HCT116 (cell line): ENCODE results near the gene HRC. TPM values are rescaled to one million over a fixed set of nuclear protein-coding genes. Genes with fewer than 3 reads are reported as not detected.

ENCODE experiments used
- ATAC-seq: fragments of 200-7000 bp; cut with Tn5 transposase; 2 replicates; pipeline ENCODE4 v1.9.1; 2020; ENCODE audit warnings: mild to moderate bottlenecking, moderate library complexity
- BruUV-seq: library from RNA; stranded (reverse); fragments of 400-500 nt; replicated peaks from 2 replicates; lab custom pipeline; 2021; lab: Mats Ljungman, UMichigan
- CTCF ChIA-PET: fragments of 300-600 bp; sonication (Branson Sonifier 250); formaldehyde crosslinking; loops from one replicate; lab custom pipeline; 2021; ENCODE audit warnings: antibody characterized with exemption; lab: Charles Lee
- POLR2A ChIA-PET: fragments of 300-600, 350-600 bp; sonication (Branson Sonifier 250); formaldehyde crosslinking; loops from one replicate; lab custom pipeline; 2021; ENCODE audit warnings: antibody characterized with exemption; lab: Charles Lee
- RAD21 ChIA-PET, 2 experiments: fragments of 300-600 bp; sonication (Branson Sonifier 250); formaldehyde crosslinking; loops; one replicate each; lab custom pipeline; 2023; ENCODE audit warnings: low total read pairs in 2 of 2; ENCODE audit not compliant: uncharacterized antibody in 2 of 2, unreplicated experiment in 2 of 2, low non-redundant PET in 1 of 2; lab: Charles Lee
- DNase-seq: peaks from one replicate; pipeline ENCODE4 v3.0.0-alpha.2; 2010; ENCODE audit warnings: low read depth, low spot score
- H2AFZ ChIP-seq: fragments of 200-600 bp; shearing (Covaris generic), sonication (generic); 2 replicates; pipeline ENCODE4 v1.6.1; 2017; ENCODE audit warnings: low read depth, mixed run types, mixed read lengths, antibody characterized with exemption, low read length; ENCODE audit not compliant: poor library complexity, severe bottlenecking
- H3K27ac ChIP-seq: 2 replicates; pipeline ENCODE4 v1.5.1; 2012; ENCODE audit warnings: low read depth, low read length
- H3K27me3 ChIP-seq: fragments of 200-600 bp; sonication (generic); 2 replicates; pipeline ENCODE4 v1.6.1; 2016; ENCODE audit warnings: mixed run types, low read length, mixed read lengths; ENCODE audit not compliant: insufficient read depth
- H3K36me3 ChIP-seq, 2 experiments: fragments of 200-500 bp in 1 of 2; fragments of 200-600 bp in 1 of 2; sonication (Bioruptor generic) in 1 of 2; sonication (generic) in 1 of 2; 2 replicates each; pipeline versions ENCODE4 v1.5.1 to v1.6.1; 2014 to 2016; ENCODE audit warnings: low read length in 2 of 2, inconsistent platforms in 1 of 2, mixed read lengths in 1 of 2, mixed run types in 1 of 2; ENCODE audit not compliant: insufficient read depth in 2 of 2, control insufficient read depth in 1 of 2
- H3K4me1 ChIP-seq, 2 experiments: fragments of 200-600 bp in 1 of 2; sonication (generic) in 1 of 2; 2 replicates each; pipeline versions ENCODE4 v1.5.1 to v1.6.1; 2012 to 2017; ENCODE audit warnings: low read length in 2 of 2, inconsistent platforms in 1 of 2, mild to moderate bottlenecking in 1 of 2, mixed read lengths in 1 of 2, mixed run types in 1 of 2, moderate library complexity in 1 of 2; ENCODE audit not compliant: insufficient read depth in 2 of 2, control insufficient read depth in 1 of 2
- H3K4me2 ChIP-seq: fragments of 200-600 bp; sonication (generic); 2 replicates; pipeline ENCODE4 v1.6.1; 2017; ENCODE audit warnings: mixed run types, low read length, mixed read lengths
- H3K4me3 ChIP-seq, 2 experiments: fragments of 200-600 bp in 1 of 2; sonication (generic) in 1 of 2; replicated peaks in 1 of 2; 2 replicates each; pipeline ENCODE4 v1.5.1; 2011 to 2016; ENCODE audit warnings: low read length in 2 of 2, control low read depth in 1 of 2, low read depth in 1 of 2, mild to moderate bottlenecking in 1 of 2, mixed read lengths in 1 of 2, mixed run types in 1 of 2
- H3K79me2 ChIP-seq: fragments of 200-600 bp; sonication (generic); 2 replicates; pipeline ENCODE4 v1.6.1; 2017; ENCODE audit warnings: mild to moderate bottlenecking, mixed run types, low read length, moderate library complexity, mixed read lengths; ENCODE audit not compliant: insufficient read depth
- H3K9ac ChIP-seq: fragments of 200-600 bp; sonication (generic); 2 replicates; pipeline ENCODE4 v1.6.1; 2016; ENCODE audit warnings: low read length, mixed read lengths
- H3K9me2 ChIP-seq: fragments of 200-600 bp; sonication (generic), shearing (Covaris generic); 2 replicates; pipeline ENCODE4 v1.6.1; 2017; ENCODE audit warnings: mixed run types, mild to moderate bottlenecking, moderate library complexity; ENCODE audit not compliant: insufficient read depth
- H3K9me3 ChIP-seq, 2 experiments: fragments of 200-500 bp in 1 of 2; fragments of 200-600 bp in 1 of 2; sonication (Bioruptor generic) in 1 of 2; sonication (generic) in 1 of 2; 2 replicates each; pipeline ENCODE4 v1.6.1; 2014 to 2017; ENCODE audit warnings: low read length in 2 of 2, mixed read lengths in 2 of 2, inconsistent platforms in 1 of 2, low read depth in 1 of 2, mild to moderate bottlenecking in 1 of 2, mixed run types in 1 of 2, moderate library complexity in 1 of 2; ENCODE audit not compliant: control insufficient read depth in 1 of 2, insufficient read depth in 1 of 2
- H4K20me1 ChIP-seq: fragments of 200-600 bp; sonication (generic), shearing (Covaris generic); 2 replicates; pipeline ENCODE4 v1.6.1; 2017; ENCODE audit warnings: mixed run types, mild to moderate bottlenecking, moderate library complexity; ENCODE audit not compliant: insufficient read depth
- CBX3 ChIP-seq: IDR thresholded peaks from 2 replicates; pipeline ENCODE4 v1.6.1; 2012; ENCODE audit warnings: low read depth
- EGR1 ChIP-seq: IDR thresholded peaks from 2 replicates; pipeline ENCODE4 v1.6.1; 2012; ENCODE audit warnings: low read depth
- ELF1 ChIP-seq: IDR thresholded peaks from 2 replicates; pipeline ENCODE4 v1.6.1; 2012; ENCODE audit warnings: low read depth, borderline replicate concordance
- FOSL1 ChIP-seq: IDR thresholded peaks from 2 replicates; pipeline ENCODE4 v1.6.1; 2012; ENCODE audit warnings: low read depth
- JUND ChIP-seq: IDR thresholded peaks from 2 replicates; pipeline ENCODE4 v1.6.1; 2012
- MAX ChIP-seq: IDR thresholded peaks from 2 replicates; pipeline ENCODE4 v1.6.1; 2012
- POLR2AphosphoS5 ChIP-seq: IDR thresholded peaks from 2 replicates; pipeline ENCODE4 v1.6.1; 2011; ENCODE audit warnings: mild to moderate bottlenecking, low read depth, low read length, moderate library complexity
- SIN3A ChIP-seq: IDR thresholded peaks from 2 replicates; pipeline ENCODE4 v1.6.1; 2012; ENCODE audit warnings: low read depth
- TCF7L2 ChIP-seq: IDR thresholded peaks from 2 replicates; pipeline ENCODE4 v1.7.0; 2011; ENCODE audit warnings: borderline replicate concordance, inconsistent platforms; ENCODE audit not compliant: insufficient read depth, insufficient read length; ENCODE audit errors: extremely low read depth
- ZFX ChIP-seq: fragments of 450-650 bp; IDR thresholded peaks from 2 replicates; pipeline ENCODE4 v1.6.1; 2017
- ZNF274 ChIP-seq: fragments of 200-500 bp; sonication (Bioruptor generic); IDR thresholded peaks from 2 replicates; pipeline ENCODE4 v1.6.1; 2014; ENCODE audit warnings: mild to moderate bottlenecking, low read depth, low read length, inconsistent platforms
- intact Hi-C: fragments of 100-400 bp; cut with micrococcal nuclease; formaldehyde crosslinking; loops from 2 replicates; pipeline ENCODE4 v1.10.0; 2022
- total RNA-seq: library from RNA; stranded (reverse); gene quantifications from one replicate; pipeline ENCODE4 v1.2.1, GENCODE V29; 2021; ENCODE audit not compliant: unreplicated experiment
- TF ChIP-seq, protein P1 (sequence below): IDR thresholded peaks from 2 replicates; pipeline ENCODE4 v1.6.1; 2012

The HRC gene
- total RNA-seq, 1 experiment from 2014 or later: not detected

DNA sequence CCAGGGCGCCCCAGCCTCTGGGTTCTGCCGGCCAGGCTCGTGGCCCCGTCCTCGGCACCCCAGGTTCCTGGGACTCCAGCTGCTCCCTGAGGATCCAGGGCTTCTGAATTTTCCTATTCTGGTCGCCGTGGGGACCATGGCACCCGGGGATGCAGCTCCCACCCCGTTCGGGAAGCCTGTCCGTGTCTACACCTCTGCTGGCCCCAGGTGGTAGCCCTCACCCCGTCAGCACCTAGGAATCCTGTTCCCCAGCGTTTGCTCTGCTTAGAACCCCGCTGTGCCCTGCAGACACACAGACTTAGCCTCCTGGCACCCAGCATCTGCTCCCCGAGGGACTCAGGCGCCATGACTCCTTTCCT lies 34.9 kb downstream of the HRC start:
- H3K36me3 ChIP-seq: no peaks in the 10 kb centered on the region
- peak overlapping the region; percentile 63; the same call in 1 of the 2 replicates for H3K9ac ChIP-seq
- peak overlapping the region; percentile 59 to 66; a peak in 3 of 4 replicates for H3K4me3 ChIP-seq
- ATAC-seq: no peak
- peak overlapping the region; percentile 99 for H3K4me2 ChIP-seq
- RAD21 ChIA-PET: no interaction called here
- peaks cover 13 to 27% of the 10 kb centered on the region in 2 experiments for H3K4me1 ChIP-seq
- H3K9me2 ChIP-seq: no peaks in the 10 kb centered on the region
- no peaks in the 10 kb centered on the region for H3K79me2 ChIP-seq
- H3K27me3 ChIP-seq: no peaks in the 10 kb centered on the region
- CTCF ChIA-PET: interaction anchor here (0.8 kb wide), 1 partner anchor 14 kb away, joined by 3 read pairs; no protein-coding TSS in a partner anchor
- H2AFZ ChIP-seq: no peak overlapping the region
- H3K9me3 ChIP-seq: no peaks in the 10 kb centered on the region
- no peak overlapping the region for H3K27ac ChIP-seq
- intact Hi-C loops: no loop called here
- TF ChIP-seq ELF1: no peak
- TF ChIP-seq ZNF274: no peak
- TF ChIP-seq, protein P1, sequence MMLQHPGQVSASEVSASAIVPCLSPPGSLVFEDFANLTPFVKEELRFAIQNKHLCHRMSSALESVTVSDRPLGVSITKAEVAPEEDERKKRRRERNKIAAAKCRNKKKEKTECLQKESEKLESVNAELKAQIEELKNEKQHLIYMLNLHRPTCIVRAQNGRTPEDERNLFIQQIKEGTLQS: no peak
- TF ChIP-seq FOSL1: no peak
- no peak for TF ChIP-seq JUND
- TF ChIP-seq ZFX: no peak
- TF ChIP-seq POLR2AphosphoS5: no peak
- TF ChIP-seq MAX: no peak
- TF ChIP-seq EGR1: no peak
- TF ChIP-seq SIN3A: no peak
- no peak for TF ChIP-seq CBX3
- no peak for TF ChIP-seq TCF7L2
- TF ChIP-seq, all 23 proteins: peak for 0
- POLR2A ChIA-PET: interaction anchor here (0.6 to 1.5 kb wide), 2 partner anchors 7 to 30 kb away, joined by 3 read pairs; no protein-coding TSS in a partner anchor
- no peak for DNase-seq
- BruUV-seq: no TSS peak
- no peaks in the 10 kb centered on the region for H4K20me1 ChIP-seq
